Cardiac fibroblast (primary cell): ENCODE measurements around the gene IMPDH2.

ENCODE experiments used
- DNase-seq, 2 donors: peaks; one replicate each; pipeline versions ENCODE4 v3.0.0 to v3.0.0-alpha.2; 2010; ENCODE audit warnings: low read depth in 2 of 2
- H3K4me3 ChIP-seq, 2 donors: replicated peaks in 1 of 2; 1 replicate in 1 of 2; 2 replicates in 1 of 2; pipeline ENCODE4 v1.5.1; 2011; ENCODE audit warnings: low read depth in 2 of 2, low read length in 2 of 2, mild to moderate bottlenecking in 2 of 2, moderate library complexity in 1 of 2
- CTCF ChIP-seq: IDR thresholded peaks from one replicate; pipeline ENCODE4 v1.5.1; 2011; ENCODE audit warnings: low read depth, mild to moderate bottlenecking, low read length, inconsistent platforms

IMPDH2 gene

GRCh38 chr3:49007068-49007770 is 22.0 kb downstream of the IMPDH2 start, which contains the start of gene WDR6:
Gene WDR6 (plus strand): TSS chr3:49007391. CDS start chr3:49007432, 41 bp downstream.
- peak; percentile 27 for TF ChIP-seq CTCF
- DNase-seq: peak; percentile 98 to 99
- peak within 1 kb of the TSS; percentile 64 to 88 for H3K4me3 ChIP-seq

DNA sequence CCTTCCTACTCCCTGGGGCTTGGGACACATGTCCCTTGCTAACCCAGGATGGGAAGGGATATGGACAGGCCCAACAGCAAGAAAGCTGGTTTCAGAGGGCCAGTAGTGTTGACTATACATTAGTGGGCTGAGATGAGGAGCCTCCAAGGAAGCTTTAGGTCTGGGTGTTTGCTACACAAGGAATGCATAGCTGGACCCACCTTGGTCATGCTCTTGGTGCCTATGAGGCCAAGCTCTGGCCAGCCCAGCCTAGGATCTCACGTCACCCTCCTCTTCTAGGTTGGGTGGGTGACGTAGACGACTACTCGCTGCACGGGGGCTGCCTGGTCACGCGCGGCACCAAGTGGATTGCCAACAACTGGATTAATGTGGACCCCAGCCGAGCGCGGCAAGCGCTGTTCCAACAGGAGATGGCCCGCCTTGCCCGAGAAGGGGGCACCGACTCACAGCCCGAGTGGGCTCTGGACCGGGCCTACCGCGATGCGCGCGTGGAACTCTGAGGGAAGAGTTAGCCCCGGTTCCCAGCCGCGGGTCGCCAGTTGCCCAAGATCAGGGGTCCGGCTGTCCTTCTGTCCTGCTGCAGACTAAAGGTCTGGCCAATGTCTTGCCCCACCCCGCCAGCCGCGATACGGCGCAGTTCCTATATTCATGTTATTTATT is 22.7 kb downstream of the IMPDH2 start:
- peak; percentile 53 to 72 for DNase-seq
- H3K4me3 ChIP-seq: peak overlapping the region; percentile 64 to 88
- no peak for TF ChIP-seq CTCF

GRCh38 chr3:49005998-49006397 is 23.2 kb downstream of the IMPDH2 start:
- no peak for DNase-seq
- H3K4me3 ChIP-seq: peak overlapping the region; percentile 64 to 88
- TF ChIP-seq CTCF: no peak

DNA sequence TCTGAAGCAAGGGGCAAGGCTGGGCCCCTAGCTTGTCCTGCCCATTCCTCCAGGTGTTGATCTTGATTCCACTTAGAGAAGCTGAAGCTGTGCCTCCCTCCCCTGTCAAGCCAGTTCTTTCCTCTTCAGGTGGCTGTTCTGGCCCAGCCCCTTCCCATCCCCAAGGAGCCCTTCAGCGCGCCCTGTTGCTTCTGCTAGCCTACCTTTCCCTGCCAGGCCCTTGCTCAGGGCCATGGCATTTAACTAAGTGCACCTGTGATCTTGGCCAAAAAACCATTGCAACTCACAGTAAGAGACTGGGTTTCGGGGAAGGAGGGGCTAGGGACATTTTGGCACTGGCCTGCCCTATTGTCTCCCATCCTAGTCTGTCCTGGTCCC is 23.9 kb downstream of the IMPDH2 start:
- TF ChIP-seq CTCF: no peak
- H3K4me3 ChIP-seq: no peak overlapping the region
- no peak for DNase-seq

GRCh38 chr3:49004352-49005302 is 24.6 kb downstream of the IMPDH2 start:
- no peak overlapping the region for H3K4me3 ChIP-seq
- no peak for TF ChIP-seq CTCF
- no peak for DNase-seq

DNA sequence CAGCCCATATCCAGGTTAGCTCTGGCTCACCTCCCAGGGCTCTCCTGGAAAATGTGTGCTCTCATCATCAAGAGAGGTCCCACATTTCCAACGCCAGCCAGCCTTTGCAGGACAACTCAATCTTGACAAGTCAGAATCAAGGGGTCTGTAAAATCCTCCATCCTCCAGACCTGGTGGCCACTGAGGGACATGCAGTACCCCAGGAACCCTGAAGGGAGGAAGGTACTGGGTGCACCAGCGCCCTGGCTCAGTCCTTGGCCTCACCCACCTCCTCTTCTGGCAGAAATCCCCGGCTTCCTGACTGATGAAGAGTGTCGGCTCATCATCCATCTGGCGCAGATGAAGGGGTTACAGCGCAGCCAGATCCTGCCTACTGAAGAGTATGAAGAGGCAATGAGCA is 28.0 kb downstream of the IMPDH2 start:
- TF ChIP-seq CTCF: no peak
- DNase-seq: no peak
- H3K4me3 ChIP-seq: no peak overlapping the region
